WTC11 (cell line): Measurements from ENCODE around the gene ILF2.

Experiments
- ATF3 ChIP-seq: sonication (generic); formaldehyde crosslinking; conservative IDR thresholded peaks from 2 replicates; pipeline ENCODE4 v1.8.1; 2022; ENCODE audit warnings: mild to moderate bottlenecking, missing genetic modification reagents
- CTCF ChIP-seq: fragments of 200-600 bp; IDR thresholded peaks from 2 replicates; pipeline ENCODE4 v1.8.0; 2022; ENCODE audit warnings: antibody characterized with exemption
- FOXP4 ChIP-seq: sonication (generic); formaldehyde crosslinking; IDR thresholded peaks from 2 replicates; pipeline ENCODE4 v1.8.0; 2022; ENCODE audit warnings: mild to moderate bottlenecking, missing genetic modification reagents
- IRF2 ChIP-seq: sonication (generic); formaldehyde crosslinking; IDR thresholded peaks from 2 replicates; pipeline ENCODE4 v1.8.0; 2022; ENCODE audit warnings: low read depth, missing genetic modification reagents, borderline replicate concordance
- JUN ChIP-seq: sonication (generic); formaldehyde crosslinking; IDR thresholded peaks from 2 replicates; pipeline ENCODE4 v1.8.0; 2023; ENCODE audit warnings: mild to moderate bottlenecking, missing genetic modification reagents
- NR1H2 ChIP-seq: sonication (generic); formaldehyde crosslinking; IDR thresholded peaks from 2 replicates; pipeline ENCODE4 v1.9.0; 2021; ENCODE audit warnings: mild to moderate bottlenecking, moderate library complexity, missing genetic modification reagents
- RORB ChIP-seq: fragments of 250-450 bp; sonication (Bioruptor Pico); IDR thresholded peaks from 2 replicates; pipeline ENCODE4 v1.9.0; 2021; ENCODE audit warnings: mild to moderate bottlenecking
- SP1 ChIP-seq: sonication (generic); formaldehyde crosslinking; conservative IDR thresholded peaks from 2 replicates; pipeline ENCODE4 v1.8.1; 2022; ENCODE audit warnings: missing genetic modification reagents
- ZNF138 ChIP-seq: sonication (generic); formaldehyde crosslinking; conservative IDR thresholded peaks from 2 replicates; pipeline ENCODE4 v1.8.1; 2022; ENCODE audit warnings: mild to moderate bottlenecking, moderate library complexity, missing genetic modification reagents
- TF ChIP-seq, protein P1 (sequence below): sonication (generic); formaldehyde crosslinking; IDR thresholded peaks from 2 replicates; pipeline ENCODE4 v1.8.1; 2023; ENCODE audit warnings: mild to moderate bottlenecking, missing genetic modification reagents, borderline replicate concordance
- TF ChIP-seq, protein P2 (sequence below): sonication (generic); formaldehyde crosslinking; IDR thresholded peaks from 2 replicates; pipeline ENCODE4 v1.8.1; 2023; ENCODE audit warnings: mild to moderate bottlenecking, moderate library complexity, missing genetic modification reagents
- TF ChIP-seq, protein P3 (sequence below): sonication (generic); formaldehyde crosslinking; IDR thresholded peaks from 2 replicates; pipeline ENCODE4 v1.8.1; 2023; ENCODE audit warnings: mild to moderate bottlenecking, missing genetic modification reagents, moderate library complexity

DNA sequence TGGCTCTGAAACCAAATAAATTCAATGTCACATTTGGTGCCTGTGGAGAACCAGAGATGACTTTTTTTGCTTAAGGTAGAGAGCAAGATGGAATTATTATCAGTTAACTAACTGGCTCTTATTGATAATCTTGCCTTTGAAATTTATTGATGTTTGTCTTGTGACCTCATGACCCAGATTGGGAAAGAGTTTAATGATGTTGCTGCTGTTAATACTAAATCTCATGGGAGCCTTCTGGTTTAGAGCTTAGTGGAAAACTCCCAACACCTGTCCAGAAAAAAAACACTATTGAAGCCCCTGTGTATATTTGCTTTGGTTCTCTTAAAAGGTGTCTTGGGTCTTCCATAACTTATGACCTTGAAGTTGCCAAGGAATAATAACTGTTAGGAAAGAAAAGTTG, 27.0 kb downstream of the ILF2 start:
- TF ChIP-seq, protein P1, sequence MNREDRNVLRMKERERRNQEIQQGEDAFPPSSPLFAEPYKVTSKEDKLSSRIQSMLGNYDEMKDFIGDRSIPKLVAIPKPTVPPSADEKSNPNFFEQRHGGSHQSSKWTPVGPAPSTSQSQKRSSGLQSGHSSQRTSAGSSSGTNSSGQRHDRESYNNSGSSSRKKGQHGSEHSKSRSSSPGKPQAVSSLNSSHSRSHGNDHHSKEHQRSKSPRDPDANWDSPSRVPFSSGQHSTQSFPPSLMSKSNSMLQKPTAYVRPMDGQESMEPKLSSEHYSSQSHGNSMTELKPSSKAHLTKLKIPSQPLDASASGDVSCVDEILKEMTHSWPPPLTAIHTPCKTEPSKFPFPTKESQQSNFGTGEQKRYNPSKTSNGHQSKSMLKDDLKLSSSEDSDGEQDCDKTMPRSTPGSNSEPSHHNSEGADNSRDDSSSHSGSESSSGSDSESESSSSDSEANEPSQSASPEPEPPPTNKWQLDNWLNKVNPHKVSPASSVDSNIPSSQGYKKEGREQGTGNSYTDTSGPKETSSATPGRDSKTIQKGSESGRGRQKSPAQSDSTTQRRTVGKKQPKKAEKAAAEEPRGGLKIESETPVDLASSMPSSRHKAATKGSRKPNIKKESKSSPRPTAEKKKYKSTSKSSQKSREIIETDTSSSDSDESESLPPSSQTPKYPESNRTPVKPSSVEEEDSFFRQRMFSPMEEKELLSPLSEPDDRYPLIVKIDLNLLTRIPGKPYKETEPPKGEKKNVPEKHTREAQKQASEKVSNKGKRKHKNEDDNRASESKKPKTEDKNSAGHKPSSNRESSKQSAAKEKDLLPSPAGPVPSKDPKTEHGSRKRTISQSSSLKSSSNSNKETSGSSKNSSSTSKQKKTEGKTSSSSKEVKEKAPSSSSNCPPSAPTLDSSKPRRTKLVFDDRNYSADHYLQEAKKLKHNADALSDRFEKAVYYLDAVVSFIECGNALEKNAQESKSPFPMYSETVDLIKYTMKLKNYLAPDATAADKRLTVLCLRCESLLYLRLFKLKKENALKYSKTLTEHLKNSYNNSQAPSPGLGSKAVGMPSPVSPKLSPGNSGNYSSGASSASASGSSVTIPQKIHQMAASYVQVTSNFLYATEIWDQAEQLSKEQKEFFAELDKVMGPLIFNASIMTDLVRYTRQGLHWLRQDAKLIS = no peak
- TF ChIP-seq RORB (no peak), CTCF (no peak), ZNF138 (CRISPR knock-in tag) (no peak), FOXP4 (CRISPR knock-in tag) (no peak), JUN (CRISPR knock-in tag) (no peak), IRF2 (no peak), NR1H2 (CRISPR knock-in tag) (no peak), SP1 (CRISPR knock-in tag) (no peak), ATF3 (no peak)
- TF ChIP-seq, protein P2, sequence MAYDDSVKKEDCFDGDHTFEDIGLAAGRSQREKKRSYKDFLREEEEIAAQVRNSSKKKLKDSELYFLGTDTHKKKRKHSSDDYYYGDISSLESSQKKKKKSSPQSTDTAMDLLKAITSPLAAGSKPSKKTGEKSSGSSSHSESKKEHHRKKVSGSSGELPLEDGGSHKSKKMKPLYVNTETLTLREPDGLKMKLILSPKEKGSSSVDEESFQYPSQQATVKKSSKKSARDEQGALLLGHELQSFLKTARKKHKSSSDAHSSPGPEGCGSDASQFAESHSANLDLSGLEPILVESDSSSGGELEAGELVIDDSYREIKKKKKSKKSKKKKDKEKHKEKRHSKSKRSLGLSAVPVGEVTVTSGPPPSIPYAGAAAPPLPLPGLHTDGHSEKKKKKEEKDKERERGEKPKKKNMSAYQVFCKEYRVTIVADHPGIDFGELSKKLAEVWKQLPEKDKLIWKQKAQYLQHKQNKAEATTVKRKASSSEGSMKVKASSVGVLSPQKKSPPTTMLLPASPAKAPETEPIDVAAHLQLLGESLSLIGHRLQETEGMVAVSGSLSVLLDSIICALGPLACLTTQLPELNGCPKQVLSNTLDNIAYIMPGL = no peak
- TF ChIP-seq, protein P3, sequence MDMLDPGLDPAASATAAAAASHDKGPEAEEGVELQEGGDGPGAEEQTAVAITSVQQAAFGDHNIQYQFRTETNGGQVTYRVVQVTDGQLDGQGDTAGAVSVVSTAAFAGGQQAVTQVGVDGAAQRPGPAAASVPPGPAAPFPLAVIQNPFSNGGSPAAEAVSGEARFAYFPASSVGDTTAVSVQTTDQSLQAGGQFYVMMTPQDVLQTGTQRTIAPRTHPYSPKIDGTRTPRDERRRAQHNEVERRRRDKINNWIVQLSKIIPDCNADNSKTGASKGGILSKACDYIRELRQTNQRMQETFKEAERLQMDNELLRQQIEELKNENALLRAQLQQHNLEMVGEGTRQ = no peak
